Osteoblast (primary cell): ENCODE results near the gene SMS. TPM values are rescaled to one million over a fixed set of nuclear protein-coding genes. Genes with fewer than 3 reads are reported as not detected.

Source experiments
- DNase-seq: peaks from one replicate; pipeline ENCODE4 v3.0.0; 2011; ENCODE audit warnings: low spot score, mixed read lengths; ENCODE audit not compliant: insufficient read length; ENCODE audit errors: missing footprints
- H2AFZ ChIP-seq: 2 replicates; pipeline ENCODE4 v1.6.0; 2011; ENCODE audit warnings: mild to moderate bottlenecking, low read length
- H3K27ac ChIP-seq: 2 replicates; pipeline ENCODE4 v1.5.1; 2011; ENCODE audit warnings: mild to moderate bottlenecking, low read depth, low read length, moderate library complexity
- H3K27me3 ChIP-seq: 2 replicates; pipeline ENCODE4 v1.6.0; 2012; ENCODE audit warnings: mild to moderate bottlenecking, control low read depth, inconsistent platforms, low read length, moderate library complexity; ENCODE audit not compliant: insufficient read depth
- H3K36me3 ChIP-seq: 2 replicates; pipeline ENCODE4 v1.5.1; 2011; ENCODE audit warnings: mild to moderate bottlenecking, low read length, control low read depth, moderate library complexity; ENCODE audit not compliant: insufficient read depth
- H3K4me1 ChIP-seq: 2 replicates; pipeline ENCODE4 v1.5.1; 2011; ENCODE audit warnings: mild to moderate bottlenecking, low read length, control low read depth, moderate library complexity; ENCODE audit not compliant: insufficient read depth
- H3K4me2 ChIP-seq: 2 replicates; pipeline ENCODE4 v1.6.0; 2011; ENCODE audit warnings: mild to moderate bottlenecking, low read length; ENCODE audit not compliant: insufficient read depth
- H3K4me3 ChIP-seq: fragments of 200-600 bp; sonication (generic); 3 replicates; pipeline ENCODE4 v1.5.1; 2012; ENCODE audit warnings: mild to moderate bottlenecking, low read length, inconsistent platforms; ENCODE audit not compliant: insufficient read depth
- H3K79me2 ChIP-seq: 2 replicates; pipeline ENCODE4 v1.6.0; 2012; ENCODE audit warnings: mild to moderate bottlenecking, low read length, control low read depth, inconsistent platforms; ENCODE audit not compliant: insufficient read depth
- H3K9me3 ChIP-seq: 2 replicates; pipeline ENCODE4 v1.5.1; 2011; ENCODE audit warnings: low read depth, low read length, control low read depth
- H4K20me1 ChIP-seq: 2 replicates; pipeline ENCODE4 v1.6.0; 2012; ENCODE audit warnings: mild to moderate bottlenecking, low read length, control low read depth; ENCODE audit not compliant: insufficient read depth
- CTCF ChIP-seq: IDR thresholded peaks from 2 replicates; pipeline ENCODE4 v1.5.1; 2011; ENCODE audit warnings: mild to moderate bottlenecking, low read depth, low read length, moderate library complexity; ENCODE audit errors: extremely low read depth
- total RNA-seq: library from RNA; depleted of rRNA; stranded (reverse); fragments of >200 nt; gene quantifications from 2 replicates; pipeline ENCODE4 v1.2.3, GENCODE V29; 2012

Gene SMS
- total RNA-seq, 1 donor, result 76.0 TPM

GRCh38 chrX:22012051-22012450 lies 71.5 kb downstream of the SMS start:
- H3K4me2 ChIP-seq, result no peak overlapping the region
- no peaks in the 10 kb centered on the region for H3K36me3 ChIP-seq
- no peaks in the 10 kb centered on the region for H3K4me1 ChIP-seq
- TF ChIP-seq CTCF, result no peak
- H3K9me3 ChIP-seq, result no peaks in the 10 kb centered on the region
- H3K27me3 ChIP-seq, result no peaks in the 10 kb centered on the region
- DNase-seq, result no peak
- no peaks in the 10 kb centered on the region for H4K20me1 ChIP-seq
- H2AFZ ChIP-seq, result no peak overlapping the region
- no peak overlapping the region for H3K4me3 ChIP-seq
- H3K27ac ChIP-seq, result no peak overlapping the region
- no peaks in the 10 kb centered on the region for H3K79me2 ChIP-seq

GRCh38 chrX:22012931-22013330 lies 72.4 kb downstream of the SMS start:
- Histone ChIP-seq H3K27ac (no peak overlapping the region), H3K4me2 (no peak overlapping the region), H3K79me2 (no peaks in the 10 kb centered on the region), H3K4me1 (no peaks in the 10 kb centered on the region), H2AFZ (no peak overlapping the region), H3K36me3 (no peaks in the 10 kb centered on the region), H3K9me3 (no peaks in the 10 kb centered on the region), H3K27me3 (no peaks in the 10 kb centered on the region), H4K20me1 (no peaks in the 10 kb centered on the region), H3K4me3 (no peak overlapping the region)
- no peak for TF ChIP-seq CTCF
- no peak for DNase-seq

DNA sequence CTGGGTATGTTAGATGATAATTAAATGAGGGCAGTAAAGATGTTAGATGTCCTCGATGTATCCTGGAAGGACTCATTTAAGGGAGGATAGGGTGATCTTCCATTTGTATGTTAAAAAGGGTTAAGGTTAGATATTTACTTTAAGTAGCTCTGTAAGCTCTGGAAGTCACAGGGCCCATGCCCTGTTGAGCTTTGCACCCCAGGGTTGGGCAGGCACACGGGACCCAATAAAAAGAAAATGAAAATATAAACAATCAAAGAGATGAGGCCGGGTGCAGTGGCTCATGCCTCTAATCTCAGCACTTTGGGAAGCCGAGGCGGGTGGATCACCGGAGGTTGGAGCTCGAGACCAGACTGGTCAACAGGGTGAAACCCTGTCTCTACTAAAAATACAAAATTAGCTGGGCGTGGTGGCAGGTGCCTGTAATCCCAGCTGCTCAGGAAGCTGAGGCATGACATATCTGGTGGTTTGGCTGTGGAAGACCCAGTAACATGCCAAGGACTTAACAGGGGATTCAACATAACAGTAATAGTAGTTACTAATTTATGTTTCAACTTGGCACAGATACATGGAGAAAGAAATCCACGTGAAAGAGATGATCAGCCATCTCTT lies 74.7 kb downstream of the SMS start:
- no peak for TF ChIP-seq CTCF
- no peaks in the 10 kb centered on the region for H3K9me3 ChIP-seq
- H3K4me1 ChIP-seq, result no peaks in the 10 kb centered on the region
- no peak for DNase-seq
- H3K79me2 ChIP-seq, result no peaks in the 10 kb centered on the region
- H3K4me3 ChIP-seq, result no peak overlapping the region
- no peak overlapping the region for H3K4me2 ChIP-seq
- H2AFZ ChIP-seq, result no peak overlapping the region
- H3K27me3 ChIP-seq, result no peaks in the 10 kb centered on the region
- H4K20me1 ChIP-seq, result no peaks in the 10 kb centered on the region
- H3K36me3 ChIP-seq, result no peaks in the 10 kb centered on the region
- H3K27ac ChIP-seq, result no peak overlapping the region

GRCh38 chrX:22021751-22022324 lies 81.3 kb downstream of the SMS start:
- Histone ChIP-seq H3K79me2 (no peaks in the 10 kb centered on the region), H3K4me2 (no peak overlapping the region), H2AFZ (no peak overlapping the region), H3K27ac (no peak overlapping the region), H4K20me1 (no peaks in the 10 kb centered on the region), H3K4me1 (no peaks in the 10 kb centered on the region), H3K9me3 (no peaks in the 10 kb centered on the region), H3K4me3 (no peak overlapping the region), H3K27me3 (no peaks in the 10 kb centered on the region), H3K36me3 (no peaks in the 10 kb centered on the region)
- no peak for TF ChIP-seq CTCF
- DNase-seq, result peak; percentile 41
